ENCODE data around the gene SIT1. TPM values are rescaled to one million over a fixed set of nuclear protein-coding genes. Genes with fewer than 3 reads are reported as not detected.
A peak's percentile ranks its signal among the peaks of the same experiment; 100 is the strongest.

SIT1 gene
- total RNA-seq, 6 donors from 2014 or later, result 1.1 to 3.1 (median 1.8) TPM; not detected in 1

DNA sequence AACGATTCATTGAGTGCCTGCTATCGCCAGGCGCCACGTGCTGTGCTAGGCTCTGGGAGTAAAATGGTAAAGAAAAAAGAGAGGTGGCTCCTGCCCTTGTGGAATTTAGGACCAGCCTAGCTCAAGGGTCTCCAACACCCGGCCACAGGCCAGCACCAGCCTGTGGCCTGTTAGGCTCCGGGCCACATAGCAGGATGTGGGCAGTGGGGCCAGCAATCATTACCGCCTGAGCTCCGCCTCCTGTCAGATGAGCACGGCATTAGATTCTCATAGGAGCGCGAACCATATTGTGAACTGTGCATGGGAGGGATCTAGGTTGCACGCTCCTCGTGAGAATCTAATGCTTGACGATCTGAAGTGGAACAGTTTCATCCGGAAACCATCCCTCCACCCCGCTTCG lies 5.6 kb upstream of the SIT1 start:
- H3K27ac ChIP-seq, result peak overlapping the region in 3 of 4 donors; percentile 97 to 98 (median 97)
- 75% methylated on average over 17 of the region's 17 CpGs for WGBS, 2 donors

DNA sequence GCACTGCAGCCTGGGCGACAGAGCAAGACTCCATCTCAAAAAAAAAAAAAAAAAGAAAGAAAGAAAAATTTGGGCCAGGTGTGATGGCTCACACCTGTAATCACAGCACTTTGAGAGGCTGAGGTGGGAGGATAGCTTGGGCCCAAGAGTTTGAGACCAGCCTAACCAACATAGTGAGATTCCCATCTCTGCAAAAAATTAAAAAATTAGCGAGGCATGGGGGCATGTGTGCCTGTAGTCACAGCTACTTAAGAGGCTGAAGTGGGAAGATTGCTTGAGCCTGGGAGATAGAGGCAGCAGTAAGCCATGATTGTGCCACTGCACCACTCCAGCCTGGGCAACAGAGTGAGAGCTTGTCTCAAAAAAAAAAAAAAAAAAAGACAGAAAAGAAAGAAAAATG lies 2.9 kb upstream of the SIT1 start:
- no peaks in the 10 kb centered on the region for H3K27me3 ChIP-seq
- ATAC-seq (ENCODE audit: low FRiP score in 2 of 2), result no peak
- no peaks in the 10 kb centered on the region for H3K36me3 ChIP-seq
- H3K4me3 ChIP-seq, result no peak overlapping the region
- DNase-seq, result no peak
- 88 to 92% methylated on average over 2 of the region's 2 CpGs for WGBS, 2 donors
- TF ChIP-seq POLR2AphosphoS5 (IDR thresholded peaks at IDR 0.05), result no peak
- no peak for TF ChIP-seq POLR2A (IDR thresholded peaks at IDR 0.05)
- no peak for TF ChIP-seq EP300 (IDR thresholded peaks at IDR 0.05)
- TF ChIP-seq, protein P1, sequence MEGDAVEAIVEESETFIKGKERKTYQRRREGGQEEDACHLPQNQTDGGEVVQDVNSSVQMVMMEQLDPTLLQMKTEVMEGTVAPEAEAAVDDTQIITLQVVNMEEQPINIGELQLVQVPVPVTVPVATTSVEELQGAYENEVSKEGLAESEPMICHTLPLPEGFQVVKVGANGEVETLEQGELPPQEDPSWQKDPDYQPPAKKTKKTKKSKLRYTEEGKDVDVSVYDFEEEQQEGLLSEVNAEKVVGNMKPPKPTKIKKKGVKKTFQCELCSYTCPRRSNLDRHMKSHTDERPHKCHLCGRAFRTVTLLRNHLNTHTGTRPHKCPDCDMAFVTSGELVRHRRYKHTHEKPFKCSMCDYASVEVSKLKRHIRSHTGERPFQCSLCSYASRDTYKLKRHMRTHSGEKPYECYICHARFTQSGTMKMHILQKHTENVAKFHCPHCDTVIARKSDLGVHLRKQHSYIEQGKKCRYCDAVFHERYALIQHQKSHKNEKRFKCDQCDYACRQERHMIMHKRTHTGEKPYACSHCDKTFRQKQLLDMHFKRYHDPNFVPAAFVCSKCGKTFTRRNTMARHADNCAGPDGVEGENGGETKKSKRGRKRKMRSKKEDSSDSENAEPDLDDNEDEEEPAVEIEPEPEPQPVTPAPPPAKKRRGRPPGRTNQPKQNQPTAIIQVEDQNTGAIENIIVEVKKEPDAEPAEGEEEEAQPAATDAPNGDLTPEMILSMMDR (IDR thresholded peaks at IDR 0.05), result no peak
- peak overlapping the region; percentile 68 to 82 (median 72) for H3K27ac ChIP-seq
- no peaks in the 10 kb centered on the region for H3K9me3 ChIP-seq
- H3K4me1 ChIP-seq, result peaks cover 6 to 35% (median 16%) of the 10 kb centered on the region in 4 donors

More for the DNA sequence above, 5.6 kb upstream of the SIT1 start:
- TF ChIP-seq, protein P1 (IDR thresholded peaks at IDR 0.05), result no peak
- no peak for TF ChIP-seq POLR2A (IDR thresholded peaks at IDR 0.05)
- no peak for TF ChIP-seq EP300 (IDR thresholded peaks at IDR 0.05)
- no peak for TF ChIP-seq POLR2AphosphoS5 (IDR thresholded peaks at IDR 0.05)
- DNase-seq (no peak), ATAC-seq (ENCODE audit: low FRiP score in 2 of 2) (no peak)
- Histone ChIP-seq H3K36me3 (peaks cover 0 to 16% (median 12%) of the 10 kb centered on the region in 4 donors), H3K4me1 (peaks cover 22 to 50% (median 30%) of the 10 kb centered on the region in 4 donors), H3K4me3 (no peak overlapping the region), H3K27me3 (no peaks in the 10 kb centered on the region), H3K9me3 (no peaks in the 10 kb centered on the region)

DNA sequence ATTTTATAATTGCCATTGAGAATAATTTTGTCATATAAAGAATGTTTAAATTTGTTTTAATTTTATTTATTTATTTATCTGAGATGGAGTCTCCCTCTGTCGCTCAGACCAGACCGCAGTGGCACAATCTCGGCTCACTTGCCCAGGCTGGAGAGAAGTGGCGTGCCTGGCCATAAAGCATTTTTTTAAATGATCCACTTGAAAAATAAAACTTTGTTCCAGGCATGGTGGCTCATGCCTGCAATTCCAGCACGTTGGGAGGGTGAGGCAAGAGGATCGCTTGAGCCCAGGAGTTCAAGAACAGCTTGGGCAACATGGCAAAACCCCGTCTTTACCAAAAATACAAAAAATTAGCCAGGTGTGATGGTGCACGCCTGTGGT lies 2.1 kb upstream of the SIT1 start:
- ATAC-seq (ENCODE audit: low FRiP score in 2 of 2) (no peak), DNase-seq (peak in 1 of 2 donors; percentile 57)
- H3K9me3 ChIP-seq, result no peaks in the 10 kb centered on the region
- peaks cover 6 to 38% (median 16%) of the 10 kb centered on the region in 4 donors for H3K4me1 ChIP-seq
- no peaks in the 10 kb centered on the region for H3K27me3 ChIP-seq
- no peaks in the 10 kb centered on the region for H3K36me3 ChIP-seq
- 69 to 74% methylated on average over 8 of the region's 8 CpGs for WGBS, 2 donors
- no peak overlapping the region for H3K4me3 ChIP-seq
- TF ChIP-seq, protein P1 (IDR thresholded peaks at IDR 0.05), result no peak
- TF ChIP-seq EP300 (IDR thresholded peaks at IDR 0.05), result no peak
- no peak for TF ChIP-seq POLR2A (IDR thresholded peaks at IDR 0.05)
- peak in 1 of 2 donors; percentile 8 for TF ChIP-seq POLR2AphosphoS5 (IDR thresholded peaks at IDR 0.05)
- H3K27ac ChIP-seq, result peak overlapping the region; percentile 68 to 82 (median 72)

DNA sequence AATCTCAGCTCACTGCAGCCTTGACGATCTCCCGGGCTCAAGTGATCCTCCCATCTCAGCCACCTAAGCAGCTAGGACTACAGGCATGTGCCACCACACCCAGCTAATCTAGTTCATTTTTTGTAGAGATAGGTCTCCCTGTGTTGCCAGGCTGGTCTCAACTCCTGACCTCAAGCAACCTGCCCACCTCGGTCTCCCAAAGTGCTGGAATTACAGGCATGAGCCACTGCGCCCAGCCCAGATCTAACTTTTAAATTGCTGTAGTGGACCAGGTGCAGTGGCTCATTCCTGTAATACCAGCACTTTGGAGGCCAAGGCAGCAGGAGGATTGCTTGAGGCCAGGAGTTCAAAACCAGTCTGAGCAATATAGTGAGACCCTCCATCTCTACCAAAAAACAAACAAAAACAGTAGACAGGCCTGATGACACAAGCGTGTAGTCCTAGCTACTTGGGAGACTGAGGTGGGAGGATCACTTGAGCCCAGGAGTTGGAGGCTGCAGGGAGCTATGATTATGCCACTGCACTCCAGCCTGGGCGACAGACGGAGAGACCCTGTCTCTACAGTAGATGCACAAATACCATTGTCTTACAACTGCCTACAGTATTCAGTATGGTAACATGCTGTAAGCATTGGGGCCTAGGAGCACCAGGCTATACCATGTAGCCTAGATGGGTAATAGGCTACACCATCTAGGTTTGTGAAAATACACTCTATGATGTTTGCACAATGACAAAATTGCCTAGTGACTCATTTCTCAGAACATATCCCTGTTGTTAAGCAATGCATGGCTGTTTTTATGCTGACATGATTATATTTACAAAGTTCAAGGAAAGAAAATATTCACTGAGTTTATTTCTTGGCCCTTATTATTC lies 1.5 kb upstream of the SIT1 start:
- 80 to 81% methylated on average over 7 of the region's 7 CpGs for WGBS, 2 donors
- peaks cover 9 to 38% (median 18%) of the 10 kb centered on the region in 4 donors for H3K4me1 ChIP-seq
- H3K27me3 ChIP-seq, result no peaks in the 10 kb centered on the region
- H3K36me3 ChIP-seq, result no peaks in the 10 kb centered on the region
- DNase-seq (no peak), ATAC-seq (ENCODE audit: low FRiP score in 2 of 2) (peak in 1 of 2 donors; percentile 22)
- no peak overlapping the region for H3K4me3 ChIP-seq
- H3K27ac ChIP-seq, result peak overlapping the region; percentile 65 to 82 (median 72)
- TF ChIP-seq POLR2AphosphoS5 (IDR thresholded peaks at IDR 0.05) (peak in 1 of 2 donors; percentile 59), EP300 (IDR thresholded peaks at IDR 0.05) (peak in 1 of 4 donors; percentile 61), POLR2A (IDR thresholded peaks at IDR 0.05) (no peak)
- TF ChIP-seq, protein P1 (IDR thresholded peaks at IDR 0.05), result no peak
- H3K9me3 ChIP-seq, result no peaks in the 10 kb centered on the region
